Measurements from ENCODE around the gene OR6V1.
"Not testable (repeated sequence)": the region's sequence is repeated elsewhere in the genome, so short reads cannot be mapped to it uniquely, and the experiment has no call there.

OR6V1 gene

DNA sequence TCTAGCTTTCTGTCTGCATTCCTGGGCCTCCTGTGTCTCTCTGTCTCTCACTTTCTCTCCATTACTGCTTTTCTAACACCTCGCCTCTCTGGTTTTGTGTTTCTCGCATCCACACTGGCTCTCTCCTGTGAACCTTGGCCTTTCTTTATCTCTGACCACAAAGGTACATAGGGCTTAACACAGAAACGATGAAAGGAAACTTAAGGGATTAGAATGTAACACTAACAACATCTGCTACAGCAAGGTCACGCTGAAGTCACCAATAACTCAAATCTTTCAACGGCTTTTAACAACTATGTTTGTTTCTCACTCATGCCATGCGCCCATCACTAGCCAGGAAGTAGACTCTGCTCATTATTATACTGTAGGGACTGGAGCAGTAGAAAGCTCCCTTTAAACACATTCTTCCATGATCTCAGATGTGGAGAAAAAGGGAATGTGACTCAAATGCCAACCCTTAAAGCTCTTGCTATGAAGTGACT is 9.3 kb upstream of the OR6V1 start:
- DNase-seq (ENCODE audit: low read depth in 2 of 2): no peak

DNA sequence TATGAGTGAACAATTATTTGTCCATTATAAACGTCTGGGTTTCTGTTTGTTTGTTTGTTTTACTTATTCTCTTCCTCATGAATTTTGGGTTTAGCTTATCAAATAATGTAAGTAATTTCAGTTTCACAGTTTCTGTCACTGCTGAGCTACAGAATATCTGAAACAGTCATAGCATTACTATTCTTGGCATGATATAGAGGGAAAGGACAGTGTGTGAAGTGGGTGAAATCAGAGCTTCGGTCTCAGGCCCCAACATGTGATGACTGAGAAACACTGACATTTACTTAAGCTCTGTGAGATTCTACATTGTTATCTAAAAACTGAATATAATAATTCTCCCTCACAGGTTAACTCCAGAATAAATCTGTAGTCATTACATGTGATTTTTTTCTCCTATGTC is 8.8 kb upstream of the OR6V1 start:
- DNase-seq (ENCODE audit: low read depth in 2 of 2): no peak

DNA sequence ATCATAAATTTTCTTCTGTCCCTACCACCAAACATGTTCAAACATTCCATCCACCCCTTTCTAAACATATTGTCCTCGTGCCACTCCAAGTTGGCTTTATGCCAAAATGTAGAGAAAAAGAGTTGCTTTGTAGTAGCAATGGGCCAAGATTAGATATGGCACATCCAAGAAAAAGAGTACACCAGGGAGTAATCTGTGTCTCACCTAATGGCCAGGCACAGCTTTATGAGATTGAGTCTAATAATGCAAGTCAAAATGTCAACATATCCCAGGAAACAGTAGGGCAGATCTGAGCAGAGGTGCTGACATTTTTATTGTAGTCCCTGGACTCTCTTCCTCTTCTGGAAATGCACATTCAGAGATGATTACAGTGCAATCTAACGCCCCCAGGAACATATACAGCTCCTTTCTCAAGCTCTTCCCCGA is 5.7 kb upstream of the OR6V1 start:
- DNase-seq (ENCODE audit: low read depth in 2 of 2): no peak

DNA sequence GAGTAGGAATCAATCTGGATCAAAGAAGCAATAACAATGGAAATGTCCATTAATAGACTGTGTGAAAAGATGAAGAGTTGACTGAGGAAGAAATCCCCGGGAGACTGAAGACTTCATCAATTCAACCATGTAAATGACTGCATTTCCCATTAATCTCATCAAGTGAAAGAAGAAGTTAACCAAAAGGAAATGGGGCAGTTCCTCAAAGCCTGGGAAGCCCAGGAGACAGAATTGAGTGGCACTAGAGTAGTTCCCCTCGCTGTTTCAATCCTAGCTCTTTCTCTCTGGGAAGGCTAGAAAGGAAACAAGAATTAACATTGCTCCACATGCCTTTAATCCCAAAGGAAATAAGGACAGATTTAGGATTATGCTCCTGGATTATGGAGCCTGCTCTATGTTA is 4.8 kb upstream of the OR6V1 start:
- no peak for DNase-seq (ENCODE audit: low read depth in 2 of 2)

DNA sequence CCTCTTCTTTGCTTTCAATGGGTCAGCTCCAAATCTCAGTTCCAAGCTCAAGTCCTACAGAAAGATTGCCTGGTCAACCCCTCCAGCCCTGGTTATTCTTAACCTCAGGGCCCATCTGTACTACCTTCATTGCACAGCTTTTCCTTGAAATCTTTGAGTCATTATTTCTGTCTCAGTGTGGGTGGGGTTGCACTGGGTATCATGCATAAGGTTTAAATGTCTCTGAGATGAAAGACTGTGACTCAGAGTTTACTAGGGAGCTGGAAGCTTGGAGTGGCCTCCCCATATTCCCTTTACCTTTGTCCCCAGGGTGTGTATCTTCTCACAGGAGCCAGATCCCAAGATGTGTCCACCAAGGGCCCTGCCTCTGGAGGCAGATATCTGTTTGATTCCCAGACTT is 3.3 kb upstream of the OR6V1 start:
- no peak for DNase-seq (ENCODE audit: low read depth in 2 of 2)

DNA sequence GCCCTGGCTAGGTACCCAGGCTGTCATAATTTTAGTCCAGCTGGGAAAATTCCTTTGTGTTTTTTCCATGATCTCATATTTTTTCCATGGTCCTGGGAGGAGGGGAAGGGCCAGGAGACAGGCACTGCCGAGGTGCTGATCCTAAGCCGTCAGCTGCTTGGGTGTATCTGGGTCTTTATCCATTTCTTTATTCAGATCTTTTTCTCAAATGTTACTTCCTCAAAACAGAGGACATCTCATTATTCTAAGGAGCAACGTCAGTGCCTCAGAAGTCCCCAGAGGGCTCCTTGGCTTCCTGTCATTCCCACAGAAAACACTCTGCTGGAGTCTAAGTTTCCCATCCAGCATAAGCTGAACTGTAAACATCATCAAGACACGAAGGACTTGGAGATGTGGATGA is 2.8 kb upstream of the OR6V1 start:
- DNase-seq (ENCODE audit: low read depth in 2 of 2): no peak

DNA sequence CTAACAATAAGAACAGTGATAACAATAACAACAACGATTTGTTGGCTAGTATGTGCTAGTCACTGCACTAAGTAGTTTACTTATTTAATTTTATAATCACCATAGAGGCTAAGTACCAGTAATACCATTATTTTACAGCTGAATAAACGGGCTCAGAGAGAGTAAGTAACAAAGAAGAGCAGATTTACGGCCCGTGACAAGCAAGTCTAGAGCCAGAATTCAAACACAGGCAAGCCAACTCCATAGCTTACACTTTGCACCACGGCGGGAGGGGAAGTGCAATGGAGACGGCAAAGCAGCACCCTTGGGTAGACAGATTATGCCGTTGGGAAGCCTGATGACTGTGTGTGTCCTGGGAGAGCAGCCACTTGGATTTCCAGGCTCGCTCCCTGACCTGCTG is 1.2 kb upstream of the OR6V1 start:
- no peak for DNase-seq (ENCODE audit: low read depth in 2 of 2)

DNA sequence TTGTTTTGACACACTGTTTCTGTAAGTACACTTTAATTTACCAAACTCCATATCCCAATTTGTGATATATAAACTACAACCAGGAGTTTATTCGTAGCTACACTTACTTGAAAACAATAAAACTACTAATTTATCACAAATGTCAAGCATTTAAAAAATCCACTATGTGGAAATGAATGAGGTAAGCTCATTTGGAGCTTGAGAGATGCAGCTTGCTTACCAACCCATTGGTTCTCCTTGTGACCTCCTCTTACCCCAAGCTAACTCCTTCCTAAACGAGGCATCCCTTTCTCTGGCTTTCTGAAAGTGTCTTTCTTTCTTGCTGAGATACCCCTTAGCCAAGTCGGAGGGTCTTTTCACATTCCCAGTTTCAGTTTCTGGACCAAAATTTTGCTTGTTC is 2.5 kb downstream of the OR6V1 start:
- no peak for DNase-seq (ENCODE audit: low read depth in 2 of 2)

DNA sequence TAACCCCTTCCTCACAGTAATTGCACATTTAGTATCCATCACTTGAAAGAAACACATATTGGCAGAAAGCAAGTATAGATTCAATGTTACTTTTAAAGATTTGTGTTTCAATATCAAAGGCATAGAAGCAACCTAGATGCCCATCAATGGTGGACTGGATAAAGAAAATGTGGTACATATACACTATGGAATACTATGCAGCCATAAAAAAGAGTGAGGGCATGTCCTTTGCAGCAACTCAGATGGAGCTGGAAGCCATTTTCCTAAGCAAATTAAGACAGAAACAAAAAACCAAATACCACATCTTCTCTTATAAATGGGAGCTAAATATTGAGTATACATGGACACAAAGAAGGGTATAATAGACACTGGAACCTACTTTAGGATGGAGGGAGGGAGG is 3.6 kb downstream of the OR6V1 start:
- DNase-seq (ENCODE audit: low read depth in 2 of 2): no peak

DNA sequence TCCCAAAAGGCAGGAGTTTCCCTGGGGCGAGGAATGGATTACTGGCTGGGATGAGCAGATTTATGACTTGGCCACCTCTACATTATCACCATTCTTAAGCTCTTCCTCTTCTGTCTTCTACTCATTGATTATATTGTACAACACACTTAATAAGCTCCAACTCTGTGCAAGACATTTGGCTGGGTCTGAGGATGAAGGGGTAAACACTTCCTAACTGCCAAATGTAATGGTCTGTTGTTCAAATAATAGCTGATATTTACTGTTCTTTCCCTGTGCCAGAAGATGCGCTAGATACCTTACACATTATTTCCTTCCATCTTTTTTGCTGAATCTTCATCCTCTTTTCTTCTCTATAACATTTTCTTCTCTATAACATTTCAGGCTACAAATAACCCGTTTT is 11.6 kb downstream of the OR6V1 start:
- no peak for DNase-seq (ENCODE audit: low read depth in 2 of 2)

DNA sequence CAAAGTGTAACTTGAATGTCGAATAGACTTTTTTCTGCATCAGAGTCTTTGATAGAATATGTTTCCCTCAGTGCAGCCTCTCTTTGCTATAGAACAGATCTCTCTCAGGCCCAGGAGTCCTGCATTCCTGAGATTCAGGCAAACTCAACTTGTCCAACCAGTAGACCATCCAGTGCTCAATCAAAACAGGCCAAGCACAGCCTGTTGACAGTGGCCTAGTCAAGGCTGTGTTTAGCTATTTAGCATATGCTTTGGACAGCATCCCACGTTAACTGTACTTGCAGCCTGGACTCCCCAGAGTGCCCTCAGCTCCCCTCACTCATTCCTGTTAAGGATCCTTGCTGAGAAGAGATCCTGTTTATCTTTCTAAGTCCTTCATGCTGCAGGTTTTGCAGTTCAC is 16.3 kb downstream of the OR6V1 start:
- DNase-seq (ENCODE audit: low read depth in 2 of 2): no peak

DNA sequence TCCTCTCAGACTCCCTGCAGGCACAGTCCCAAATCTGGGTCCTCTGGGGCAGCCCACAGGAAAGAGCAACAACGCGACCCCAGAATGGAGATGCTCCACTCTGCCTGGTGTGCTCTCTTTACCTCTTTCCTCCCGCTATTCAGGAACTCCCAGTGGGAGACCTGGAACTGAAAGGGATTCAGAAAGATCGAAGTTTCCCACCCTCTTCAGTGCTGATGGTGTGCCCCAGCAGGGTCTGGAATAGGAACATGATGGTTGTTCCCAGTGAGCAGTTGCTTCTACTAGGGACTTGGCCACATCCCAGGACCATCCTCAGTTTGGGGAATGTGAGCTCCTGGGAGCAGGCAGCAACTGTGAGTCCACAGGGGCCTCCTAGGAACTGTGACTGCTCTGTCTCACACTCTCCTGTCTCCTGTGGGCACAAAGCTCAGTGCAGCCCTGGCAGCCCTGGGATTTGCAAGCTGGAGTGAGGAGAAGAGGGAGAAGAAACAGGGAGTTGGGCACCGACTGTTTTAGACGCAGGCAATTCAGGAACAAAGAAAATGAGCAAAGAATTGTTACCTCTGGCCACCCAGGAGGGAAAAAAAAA is 17.9 kb downstream of the OR6V1 start:
- DNase-seq (ENCODE audit: low read depth in 2 of 2): no peak

DNA sequence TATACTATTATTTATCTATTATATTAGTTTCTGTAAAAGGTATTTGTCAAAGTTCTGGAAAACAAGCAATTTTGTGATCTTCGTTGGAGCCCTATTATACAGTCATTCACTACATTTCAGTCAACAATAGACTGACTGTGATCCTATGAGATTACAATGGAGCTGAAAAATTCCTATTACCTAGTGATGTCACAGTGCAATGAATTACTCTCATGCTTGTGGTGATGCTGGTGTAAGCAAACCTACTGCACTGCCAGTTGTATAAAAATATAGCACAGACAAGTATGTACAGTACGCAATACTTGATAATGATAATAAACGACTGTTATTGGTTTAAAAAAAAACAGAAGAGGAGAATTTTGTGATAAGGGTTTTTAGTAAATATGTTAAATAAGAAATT is 21.4 kb downstream of the OR6V1 start:
- no peak for DNase-seq (ENCODE audit: low read depth in 2 of 2)

DNA sequence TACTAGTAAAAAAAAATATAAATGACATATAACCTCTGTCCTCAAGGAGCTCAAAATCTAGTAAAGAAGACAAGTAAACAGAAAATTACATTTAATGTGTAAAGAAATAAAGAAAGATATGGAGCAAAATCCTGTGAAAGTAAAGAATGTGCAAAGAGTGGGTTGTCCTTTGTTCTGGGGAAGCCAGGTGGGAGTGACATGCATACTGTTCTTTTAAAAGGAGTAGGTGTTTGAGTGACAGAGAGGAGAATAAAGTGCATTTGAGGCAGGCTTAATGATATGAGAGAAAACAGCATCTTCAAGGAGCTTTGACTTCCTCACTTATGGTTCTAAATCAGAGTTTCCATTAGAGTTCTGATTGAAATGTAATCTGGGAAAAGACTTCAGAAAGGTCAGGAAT is 22.0 kb downstream of the OR6V1 start:
- no peak for DNase-seq (ENCODE audit: low read depth in 2 of 2)

DNA sequence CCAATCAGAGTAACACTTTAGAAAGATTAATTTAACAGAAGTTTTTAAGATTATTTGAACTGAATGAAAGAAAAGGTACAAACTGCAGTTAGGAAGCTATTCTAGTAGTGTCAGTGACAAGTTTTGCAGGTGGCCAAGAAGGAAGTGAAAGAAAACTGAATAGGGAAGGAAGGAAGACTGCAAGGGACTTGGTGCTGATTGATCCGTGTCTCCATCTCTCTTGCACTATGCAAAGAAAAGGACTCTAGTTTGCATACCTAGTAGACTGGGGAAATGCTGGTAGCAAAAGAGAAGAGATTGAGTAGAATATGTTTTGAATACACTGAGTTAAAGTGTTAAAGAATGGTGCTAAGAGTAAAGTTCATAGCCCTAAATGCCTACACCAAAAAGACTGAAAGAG is 33.0 kb downstream of the OR6V1 start:
- no peak for DNase-seq (ENCODE audit: low read depth in 2 of 2)

DNA sequence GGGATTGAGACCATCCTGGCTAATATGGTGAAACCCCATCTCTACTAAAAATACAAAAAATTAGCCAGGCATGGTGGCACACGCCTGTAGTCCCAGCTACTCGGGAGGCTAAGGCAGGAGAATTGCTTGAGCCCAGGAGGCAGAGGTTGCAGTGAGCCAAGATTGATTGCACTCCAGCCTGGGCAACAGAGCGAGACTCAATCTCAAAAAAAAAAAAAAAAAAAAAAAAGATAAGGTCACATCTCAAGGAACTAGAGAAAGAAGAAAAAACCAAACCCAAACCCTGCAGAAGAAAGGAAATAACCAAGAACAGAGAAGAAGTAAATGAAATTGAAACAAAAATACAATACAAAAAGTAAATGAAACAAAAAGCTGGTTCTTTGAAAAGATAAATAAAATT is 33.5 kb downstream of the OR6V1 start:
- not testable (repeated sequence) for DNase-seq (ENCODE audit: low read depth in 2 of 2)

DNA sequence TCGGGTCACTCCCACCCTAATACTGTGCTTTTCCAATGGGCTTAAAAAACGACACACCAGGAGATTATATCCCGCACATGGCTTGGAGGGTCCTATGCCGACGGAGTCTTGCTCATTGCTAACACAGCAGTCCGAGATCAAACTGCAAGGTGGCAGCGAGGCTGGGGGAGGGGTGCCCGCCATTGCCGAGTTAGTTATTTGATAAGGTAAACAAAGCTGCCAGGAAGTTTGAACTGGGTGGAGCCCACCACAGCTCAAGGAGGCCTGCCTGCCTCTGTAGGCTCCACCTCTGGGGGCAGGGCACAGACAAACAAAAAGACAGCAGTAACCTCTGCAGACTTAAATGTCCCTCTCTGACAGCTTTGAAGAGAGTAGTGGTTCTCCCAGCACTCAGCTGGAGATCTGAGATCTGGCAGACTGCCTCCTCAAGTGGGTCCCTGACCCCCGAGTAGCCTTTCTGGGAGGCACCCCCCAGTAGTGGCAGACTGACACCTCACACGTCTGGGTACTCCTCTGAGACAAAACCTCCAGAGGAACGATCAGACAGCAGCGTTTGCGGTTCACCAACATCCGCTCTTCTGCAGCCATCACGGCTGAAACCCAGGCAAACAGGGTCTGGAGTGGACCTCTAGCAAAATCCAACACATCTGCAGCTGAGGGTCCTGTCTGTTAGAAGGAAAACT is 36.5 kb downstream of the OR6V1 start:
- DNase-seq (ENCODE audit: low read depth in 2 of 2): not testable (repeated sequence)

DNA sequence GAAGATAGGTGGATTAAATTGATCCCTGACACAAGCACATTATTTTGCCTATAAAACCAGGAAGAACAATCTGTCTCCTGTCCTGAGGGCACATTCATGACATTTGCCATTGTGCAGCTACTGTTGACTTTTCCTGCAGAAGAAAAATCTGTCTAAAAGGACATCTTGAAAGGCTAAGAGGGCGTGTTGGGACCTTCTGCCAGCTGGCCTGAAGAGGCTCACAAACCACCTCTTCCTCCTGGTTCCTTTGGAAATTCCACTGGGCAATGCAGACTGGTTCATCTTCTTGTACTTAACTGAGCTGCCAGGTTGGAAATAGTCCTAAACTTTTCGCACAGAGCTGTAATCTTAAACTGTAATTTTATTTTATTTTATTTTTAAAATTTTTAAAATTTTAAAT is 44.0 kb downstream of the OR6V1 start:
- no peak for DNase-seq (ENCODE audit: low read depth in 2 of 2)

DNA sequence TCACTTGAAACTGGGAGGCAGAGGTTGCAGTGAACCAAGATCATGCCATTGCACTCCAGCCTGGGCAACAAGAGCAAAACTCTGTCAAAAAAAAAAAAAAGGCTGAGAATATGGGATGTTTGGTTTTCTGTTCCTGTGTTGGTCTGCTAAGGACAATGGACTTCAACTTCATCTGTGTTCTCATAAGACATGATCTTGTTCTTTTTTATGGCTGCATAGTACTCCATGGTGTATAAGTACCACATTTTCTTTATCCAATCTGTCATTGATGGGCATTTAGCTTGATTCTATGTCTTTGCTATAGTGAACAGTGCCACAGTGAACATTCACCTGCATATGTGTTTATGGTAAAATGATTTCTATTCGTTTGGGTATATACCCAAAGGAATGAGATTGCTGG is 47.4 kb downstream of the OR6V1 start:
- not testable (repeated sequence) for DNase-seq (ENCODE audit: low read depth in 2 of 2)

Measured in stimulated activated CD4-positive, alpha-beta T cell treated with anti-CD3 and anti-CD28 coated beads, Interleukin-12 subunit alpha, Interleukin-12 subunit beta, amount 100 ng/mL, for 24 hours (primary cell).